ENCODE data around the gene RDH13. TPM values are rescaled to one million over a fixed set of nuclear protein-coding genes. Genes with fewer than 3 reads are reported as not detected.
"Not testable (repeated sequence)": the region's sequence is repeated elsewhere in the genome, so short reads cannot be mapped to it uniquely, and the experiment has no call there.

RDH13 gene
- total RNA-seq, 1 experiment from 2014 or later: 80.4 TPM

DNA sequence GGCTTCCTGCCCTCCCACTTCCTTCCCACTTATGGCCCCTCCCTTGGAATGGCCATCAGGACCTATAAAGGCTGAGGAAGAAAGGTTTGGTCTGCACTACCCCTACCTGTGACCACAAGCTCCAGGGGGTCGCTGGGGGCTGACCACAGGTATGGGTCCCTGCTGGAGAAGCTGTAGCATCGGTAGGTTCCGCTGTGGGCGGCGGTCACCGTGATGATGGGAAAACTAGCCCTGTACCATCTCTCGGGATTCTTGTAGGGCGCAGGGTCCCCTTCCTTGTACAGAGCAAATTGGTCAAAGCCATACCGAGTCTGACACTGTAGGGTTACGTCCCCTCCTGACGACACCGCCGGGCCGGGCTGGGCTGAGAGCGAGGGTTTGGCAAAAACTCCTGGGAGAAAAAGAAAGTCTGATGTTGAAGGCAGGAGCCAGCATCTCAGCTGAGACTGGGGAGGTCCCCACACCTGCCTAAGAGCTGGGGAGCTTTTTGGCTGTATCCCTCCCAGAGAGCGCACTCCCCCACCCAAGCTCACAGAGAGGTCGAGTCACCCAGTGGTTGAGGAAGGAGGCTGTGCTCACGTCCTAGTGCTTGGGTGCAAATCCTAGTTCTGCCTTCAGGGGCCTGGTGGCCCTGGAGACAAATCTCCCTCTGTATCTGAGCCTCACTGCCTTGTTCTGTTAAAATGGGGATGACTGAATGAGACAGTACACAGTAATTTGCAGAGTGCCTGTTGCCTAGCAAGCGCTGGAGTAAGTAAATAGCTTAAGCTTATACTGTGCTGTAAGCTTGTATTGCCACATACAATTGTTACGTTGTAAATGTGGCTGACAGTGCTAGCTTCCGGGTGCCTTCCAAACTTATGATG is 35.2 kb downstream of the RDH13 start:
- Histone ChIP-seq H3K4me3 (ENCODE audit: low read length) (no peak overlapping the region), H3K9me3 (ENCODE audit: low read length) (no peaks in the 10 kb centered on the region), H3K27ac (ENCODE audit: low read length) (no peak overlapping the region), H3K4me1 (ENCODE audit: insufficient read depth, low read length) (no peaks in the 10 kb centered on the region; the same call in 1 of the 2 replicates), H3K9ac (ENCODE audit: low read length) (no peak overlapping the region), H4K20me1 (ENCODE audit: low read length) (no peaks in the 10 kb centered on the region), H3F3A (ENCODE audit: low read length, unreplicated experiment) (peaks cover 6% of the 10 kb centered on the region), H3K27me3 (ENCODE audit: low read length) (no peaks in the 10 kb centered on the region), H3K36me3 (ENCODE audit: low read depth, low read length) (no peaks in the 10 kb centered on the region), H3K9me2 (replicated peaks; ENCODE audit: low read length) (no peaks in the 10 kb centered on the region), H2AFZ (ENCODE audit: low read length) (no peak overlapping the region), H3K79me2 (ENCODE audit: low read length) (no peaks in the 10 kb centered on the region), H3K4me2 (ENCODE audit: low read length) (no peak overlapping the region)
- intact Hi-C loops (cut with micrococcal nuclease): no loop called here
- ChIA-PET CTCF (interaction anchor here (1.1 kb wide), 1 partner anchor 43 kb away, joined by 3 read pairs; no protein-coding TSS in a partner anchor), POLR2A (ENCODE audit: unreplicated experiment) (no interaction called here)
- TF ChIP-seq, protein P1, sequence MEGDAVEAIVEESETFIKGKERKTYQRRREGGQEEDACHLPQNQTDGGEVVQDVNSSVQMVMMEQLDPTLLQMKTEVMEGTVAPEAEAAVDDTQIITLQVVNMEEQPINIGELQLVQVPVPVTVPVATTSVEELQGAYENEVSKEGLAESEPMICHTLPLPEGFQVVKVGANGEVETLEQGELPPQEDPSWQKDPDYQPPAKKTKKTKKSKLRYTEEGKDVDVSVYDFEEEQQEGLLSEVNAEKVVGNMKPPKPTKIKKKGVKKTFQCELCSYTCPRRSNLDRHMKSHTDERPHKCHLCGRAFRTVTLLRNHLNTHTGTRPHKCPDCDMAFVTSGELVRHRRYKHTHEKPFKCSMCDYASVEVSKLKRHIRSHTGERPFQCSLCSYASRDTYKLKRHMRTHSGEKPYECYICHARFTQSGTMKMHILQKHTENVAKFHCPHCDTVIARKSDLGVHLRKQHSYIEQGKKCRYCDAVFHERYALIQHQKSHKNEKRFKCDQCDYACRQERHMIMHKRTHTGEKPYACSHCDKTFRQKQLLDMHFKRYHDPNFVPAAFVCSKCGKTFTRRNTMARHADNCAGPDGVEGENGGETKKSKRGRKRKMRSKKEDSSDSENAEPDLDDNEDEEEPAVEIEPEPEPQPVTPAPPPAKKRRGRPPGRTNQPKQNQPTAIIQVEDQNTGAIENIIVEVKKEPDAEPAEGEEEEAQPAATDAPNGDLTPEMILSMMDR (conservative IDR thresholded peaks at IDR 0.05; ENCODE audit: low read depth, low read length): no peak
- no peak for TF ChIP-seq EZH2phosphoT487 (IDR thresholded peaks at IDR 0.05; ENCODE audit: borderline replicate concordance, low read length)
- no peak for TF ChIP-seq EZH2 (IDR thresholded peaks at IDR 0.05; ENCODE audit: low read length, unreplicated experiment)
- BruUV-seq (replicated peaks): no TSS peak
- DNase-seq (peak; percentile 32), ATAC-seq (peak; percentile 69)

DNA sequence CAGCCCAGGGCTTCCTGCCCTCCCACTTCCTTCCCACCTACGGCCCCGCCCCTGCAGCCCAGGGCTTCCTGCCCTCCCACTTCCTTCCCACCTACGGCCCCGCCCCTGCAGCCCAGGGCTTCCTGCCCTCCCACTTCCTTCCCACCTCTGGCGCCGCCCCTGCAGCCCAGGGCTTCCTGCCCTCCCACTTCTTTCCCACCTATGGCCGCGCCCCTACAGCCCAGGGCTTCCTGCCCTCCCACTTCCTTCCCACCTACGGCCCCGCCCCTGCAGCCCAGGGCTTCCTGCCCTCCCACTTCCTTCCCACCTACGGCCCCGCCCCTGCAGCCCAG is 35.8 kb downstream of the RDH13 start:
- H3K36me3 ChIP-seq (ENCODE audit: low read depth, low read length); CTCF ChIA-PET; H3K9me2 ChIP-seq (replicated peaks; ENCODE audit: low read length); POLR2A ChIA-PET (ENCODE audit: unreplicated experiment); DNase-seq; BruUV-seq (replicated peaks); ATAC-seq; H2AFZ ChIP-seq (ENCODE audit: low read length); H3F3A ChIP-seq (ENCODE audit: low read length, unreplicated experiment); H3K4me2 ChIP-seq (ENCODE audit: low read length); H3K9ac ChIP-seq (ENCODE audit: low read length); H3K27ac ChIP-seq (ENCODE audit: low read length); H3K9me3 ChIP-seq (ENCODE audit: low read length); H3K4me1 ChIP-seq (ENCODE audit: insufficient read depth, low read length); H4K20me1 ChIP-seq (ENCODE audit: low read length); intact Hi-C loops (cut with micrococcal nuclease); H3K27me3 ChIP-seq (ENCODE audit: low read length); H3K4me3 ChIP-seq (ENCODE audit: low read length); H3K79me2 ChIP-seq (ENCODE audit: low read length): not testable (repeated sequence)

DNA sequence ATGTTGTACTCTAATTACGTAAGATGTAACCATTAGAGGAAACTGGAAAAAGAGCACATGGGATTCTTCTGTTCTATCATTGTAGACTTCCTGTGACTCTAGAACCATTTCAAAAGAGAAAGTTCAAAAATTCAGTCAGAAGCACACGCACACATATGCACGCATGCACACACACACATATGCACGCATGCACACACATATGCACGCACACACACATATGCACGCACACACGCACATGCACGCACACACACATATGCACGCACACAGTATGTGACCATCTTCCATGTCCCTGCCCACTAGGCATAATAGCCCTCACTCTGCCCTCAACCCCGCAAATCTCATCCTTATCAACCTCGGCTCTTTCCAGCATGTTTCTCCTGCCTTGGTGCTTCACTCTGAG is 38.8 kb downstream of the RDH13 start:
- no peaks in the 10 kb centered on the region for H3K79me2 ChIP-seq (ENCODE audit: low read length)
- POLR2A ChIA-PET (ENCODE audit: unreplicated experiment): no interaction called here
- H3K27me3 ChIP-seq (ENCODE audit: low read length): no peaks in the 10 kb centered on the region
- no peaks in the 10 kb centered on the region for H3K4me1 ChIP-seq (ENCODE audit: insufficient read depth, low read length)
- no peaks in the 10 kb centered on the region for H3K9me3 ChIP-seq (ENCODE audit: low read length)
- no peak overlapping the region for H3K4me3 ChIP-seq (ENCODE audit: low read length)
- intact Hi-C loops (cut with micrococcal nuclease): no loop called here
- DNase-seq (no peak), ATAC-seq (no peak)
- peaks cover 6% of the 10 kb centered on the region for H3F3A ChIP-seq (ENCODE audit: low read length, unreplicated experiment)
- CTCF ChIA-PET: no interaction called here
- BruUV-seq (replicated peaks): no TSS peak
- H2AFZ ChIP-seq (ENCODE audit: low read length): no peak overlapping the region
- no peaks in the 10 kb centered on the region for H3K9me2 ChIP-seq (replicated peaks; ENCODE audit: low read length)
- H3K27ac ChIP-seq (ENCODE audit: low read length): no peak overlapping the region
- no peaks in the 10 kb centered on the region for H4K20me1 ChIP-seq (ENCODE audit: low read length)
- H3K36me3 ChIP-seq (ENCODE audit: low read depth, low read length): no peaks in the 10 kb centered on the region
- TF ChIP-seq EZH2phosphoT487 (IDR thresholded peaks at IDR 0.05; ENCODE audit: borderline replicate concordance, low read length) (no peak), EZH2 (IDR thresholded peaks at IDR 0.05; ENCODE audit: low read length, unreplicated experiment) (no peak)
- TF ChIP-seq, protein P1 (conservative IDR thresholded peaks at IDR 0.05; ENCODE audit: low read depth, low read length): no peak
- no peak overlapping the region for H3K4me2 ChIP-seq (ENCODE audit: low read length)
- no peak overlapping the region for H3K9ac ChIP-seq (ENCODE audit: low read length)

DNA sequence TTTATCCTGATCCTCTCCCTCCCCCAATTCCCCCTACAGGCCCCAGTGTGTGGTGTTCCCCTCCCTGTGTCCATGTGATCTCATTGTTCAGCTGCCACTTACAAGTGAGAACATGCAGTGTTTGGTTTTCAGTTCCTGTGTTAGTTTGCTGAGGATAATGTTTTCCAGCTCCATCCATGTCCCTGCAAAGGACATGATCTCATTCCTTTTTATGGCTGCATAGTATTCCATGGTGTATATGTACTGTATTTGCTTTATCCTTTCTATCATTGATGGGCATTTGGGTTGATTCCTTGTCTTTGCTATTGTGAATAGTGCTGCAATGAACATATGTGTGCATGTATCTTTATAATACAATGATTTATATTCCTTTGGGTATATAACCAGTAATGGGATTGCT is 42.6 kb downstream of the RDH13 start:
- DNase-seq; H3K27me3 ChIP-seq (ENCODE audit: low read length); H3K36me3 ChIP-seq (ENCODE audit: low read depth, low read length); H3K9me3 ChIP-seq (ENCODE audit: low read length); CTCF ChIA-PET; POLR2A ChIA-PET (ENCODE audit: unreplicated experiment); BruUV-seq (replicated peaks); intact Hi-C loops (cut with micrococcal nuclease); H3F3A ChIP-seq (ENCODE audit: low read length, unreplicated experiment); ATAC-seq; H4K20me1 ChIP-seq (ENCODE audit: low read length); H3K4me1 ChIP-seq (ENCODE audit: insufficient read depth, low read length); H2AFZ ChIP-seq (ENCODE audit: low read length); H3K27ac ChIP-seq (ENCODE audit: low read length); H3K9ac ChIP-seq (ENCODE audit: low read length); H3K9me2 ChIP-seq (replicated peaks; ENCODE audit: low read length); H3K4me2 ChIP-seq (ENCODE audit: low read length); H3K4me3 ChIP-seq (ENCODE audit: low read length); H3K79me2 ChIP-seq (ENCODE audit: low read length): not testable (repeated sequence)

All from PC-3 (cell line).